Stimulated activated CD4-positive, alpha-beta T cell treated with anti-CD3 and anti-CD28 coated beads, TNF-alpha, amount 100 ng/mL, for 24 hours (primary cell): ENCODE results near the gene PRDX5.

Experiments used
- DNase-seq, 3 experiments: peaks; one replicate each; pipeline ENCODE4 v3.0.0-alpha.2; 2020; ENCODE audit warnings: low read depth in 3 of 3

Gene PRDX5

GRCh38 chr11:64361659-64362058, 43.7 kb downstream of the PRDX5 start:
- no peak for DNase-seq

DNA sequence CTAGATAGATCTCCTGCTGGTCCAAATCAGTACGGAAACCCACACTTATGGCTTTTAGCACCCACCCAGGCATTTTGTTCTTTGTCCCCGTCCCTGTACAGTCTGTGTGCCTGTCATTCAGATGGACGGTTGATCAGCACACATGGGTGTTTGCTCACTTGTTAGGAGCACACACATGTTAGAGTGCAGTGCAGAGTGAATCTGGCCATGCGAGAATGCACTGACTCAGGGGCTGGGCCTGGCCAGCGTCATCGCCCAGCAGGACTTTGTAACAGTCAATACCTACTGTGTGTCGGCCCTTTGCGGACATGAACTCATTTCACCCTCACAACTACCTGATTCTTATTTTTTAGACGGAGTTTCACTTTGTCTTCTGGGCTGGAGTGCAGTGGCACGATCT, 44.4 kb downstream of the PRDX5 start:
- DNase-seq = no peak

- no peak for DNase-seq
Measured at GRCh38 chr11:64364435-64364834, 46.5 kb downstream of the PRDX5 start.

- no peak for DNase-seq
Measured at GRCh38 chr11:64364911-64365310, 47.0 kb downstream of the PRDX5 start.

DNA sequence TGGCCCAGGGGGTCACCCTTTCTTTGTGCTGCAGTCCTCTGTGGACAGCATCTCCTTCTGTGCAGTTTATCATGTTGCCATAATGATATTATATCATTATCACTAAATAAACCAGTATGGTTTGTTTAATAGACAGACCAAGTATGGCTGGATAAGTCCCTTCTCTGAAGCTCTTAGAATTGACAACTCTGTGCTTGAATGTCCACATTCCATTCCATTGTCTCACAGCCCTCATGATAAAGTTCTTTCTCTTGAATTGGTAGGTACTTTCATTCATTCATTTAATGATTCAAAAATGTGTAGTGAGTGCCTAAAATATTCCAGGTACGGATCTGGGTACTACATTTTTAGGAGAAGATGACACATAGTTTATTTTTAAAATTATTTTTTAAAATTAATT, 48.8 kb downstream of the PRDX5 start:
- DNase-seq = no peak

- DNase-seq = no peak
Measured at GRCh38 chr11:64367931-64368672, 50.2 kb downstream of the PRDX5 start.

- DNase-seq = no peak
Measured at GRCh38 chr11:64368673-64369074, 50.8 kb downstream of the PRDX5 start.

- DNase-seq = no peak
Measured at GRCh38 chr11:64369440-64370421, 51.8 kb downstream of the PRDX5 start.

- DNase-seq = no peak
Measured at GRCh38 chr11:64371201-64371600, 53.3 kb downstream of the PRDX5 start.
